Nephron progenitor cell (in vitro differentiated cells): Measurements from ENCODE around the gene KIF9.

Source experiments
- DNase-seq: peaks from one replicate; pipeline ENCODE4 v3.0.0; 2021
- H3K27ac Mint-ChIP-seq: 2 replicates; pipeline ENCODE4 v1.8.0; 2021; ENCODE audit warnings: mild to moderate bottlenecking, moderate library complexity, mixed read lengths
- H3K27me3 Mint-ChIP-seq: 2 replicates; pipeline ENCODE4 v1.8.0; 2021; ENCODE audit warnings: mild to moderate bottlenecking, low read depth, mixed read lengths; ENCODE audit not compliant: poor library complexity
- H3K36me3 Mint-ChIP-seq: 2 replicates; pipeline ENCODE4 v1.8.0; 2021; ENCODE audit warnings: low read depth, mixed read lengths
- H3K4me1 Mint-ChIP-seq: 2 replicates; pipeline ENCODE4 v1.8.0; 2021; ENCODE audit warnings: mixed read lengths
- H3K4me3 Mint-ChIP-seq: 2 replicates; pipeline ENCODE4 v1.8.0; 2021; ENCODE audit warnings: mild to moderate bottlenecking, moderate library complexity, mixed read lengths
- H3K9me3 Mint-ChIP-seq: 2 replicates; pipeline ENCODE4 v1.8.0; 2021; ENCODE audit warnings: mild to moderate bottlenecking, moderate library complexity, mixed read lengths
- CTCF ChIP-seq: fragments of 200-600 bp; sonication (generic); IDR thresholded peaks from 2 replicates; pipeline ENCODE4 v1.5.0; 2021; ENCODE audit warnings: antibody characterized with exemption

The KIF9 gene

GRCh38 chr3:47238017-47238416 is 44.6 kb downstream of the KIF9 start:
- Mint-ChIP-seq H3K36me3 (no peaks in the 10 kb centered on the region), H3K27me3 (no peaks in the 10 kb centered on the region)

GRCh38 chr3:47228088-47228487 is 54.5 kb downstream of the KIF9 start:
- TF ChIP-seq CTCF = no peak
- no peak for DNase-seq
- Mint-ChIP-seq H3K4me1 (peaks cover 11% of the 10 kb centered on the region), H3K27me3 (peaks cover 4% of the 10 kb centered on the region), H3K9me3 (no peaks in the 10 kb centered on the region), H3K27ac (no peak overlapping the region), H3K4me3 (no peak overlapping the region), H3K36me3 (peaks cover 4% of the 10 kb centered on the region)

More at GRCh38 chr3:47238017-47238416, 44.6 kb downstream of the KIF9 start:
- no peak for DNase-seq
- Mint-ChIP-seq H3K4me1 (no peaks in the 10 kb centered on the region), H3K4me3 (no peak overlapping the region), H3K27ac (no peak overlapping the region), H3K9me3 (no peaks in the 10 kb centered on the region)
- no peak for TF ChIP-seq CTCF

- no peak for TF ChIP-seq CTCF
- DNase-seq = no peak
- peaks cover 4% of the 10 kb centered on the region for H3K36me3 Mint-ChIP-seq
- no peak overlapping the region for H3K4me3 Mint-ChIP-seq
- H3K4me1 Mint-ChIP-seq = peaks cover 11% of the 10 kb centered on the region
- H3K27ac Mint-ChIP-seq = no peak overlapping the region
- H3K9me3 Mint-ChIP-seq = no peaks in the 10 kb centered on the region
- H3K27me3 Mint-ChIP-seq = peaks cover 4% of the 10 kb centered on the region
Measured at GRCh38 chr3:47227678-47228077, 54.9 kb downstream of the KIF9 start.

GRCh38 chr3:47225310-47225906 is 57.2 kb downstream of the KIF9 start:
- Mint-ChIP-seq H3K27ac (no peak overlapping the region), H3K9me3 (no peaks in the 10 kb centered on the region), H3K4me3 (no peak overlapping the region), H3K4me1 (peaks cover 14% of the 10 kb centered on the region), H3K27me3 (peaks cover 4% of the 10 kb centered on the region), H3K36me3 (peaks cover 7% of the 10 kb centered on the region)
- no peak for DNase-seq
- TF ChIP-seq CTCF = no peak

- no peak overlapping the region for H3K27ac Mint-ChIP-seq
- no peak overlapping the region for H3K4me3 Mint-ChIP-seq
- H3K36me3 Mint-ChIP-seq = peaks cover 10% of the 10 kb centered on the region
- H3K4me1 Mint-ChIP-seq = peaks cover 17% of the 10 kb centered on the region
- TF ChIP-seq CTCF = no peak
- peaks cover 4% of the 10 kb centered on the region for H3K27me3 Mint-ChIP-seq
- no peak for DNase-seq
- no peaks in the 10 kb centered on the region for H3K9me3 Mint-ChIP-seq
Measured at GRCh38 chr3:47223755-47224154, 58.8 kb downstream of the KIF9 start.

- peaks cover 17% of the 10 kb centered on the region for H3K4me1 Mint-ChIP-seq
- H3K36me3 Mint-ChIP-seq = peaks cover 6% of the 10 kb centered on the region
Measured at GRCh38 chr3:47221798-47222197, 60.8 kb downstream of the KIF9 start.

More at GRCh38 chr3:47221798-47222197, 60.8 kb downstream of the KIF9 start:
- no peaks in the 10 kb centered on the region for H3K9me3 Mint-ChIP-seq
- DNase-seq = no peak
- no peak overlapping the region for H3K4me3 Mint-ChIP-seq
- H3K27ac Mint-ChIP-seq = no peak overlapping the region
- H3K27me3 Mint-ChIP-seq = no peaks in the 10 kb centered on the region
- TF ChIP-seq CTCF = no peak
